GM21367 (cell line): ENCODE measurements around the gene ITGA2.

Source experiments
- ATAC-seq: cut with Tn5 transposase; IDR thresholded peaks from one replicate; pipeline ENCODE4 v1.9.1; 2021; ENCODE audit not compliant: unreplicated experiment

Gene ITGA2

DNA sequence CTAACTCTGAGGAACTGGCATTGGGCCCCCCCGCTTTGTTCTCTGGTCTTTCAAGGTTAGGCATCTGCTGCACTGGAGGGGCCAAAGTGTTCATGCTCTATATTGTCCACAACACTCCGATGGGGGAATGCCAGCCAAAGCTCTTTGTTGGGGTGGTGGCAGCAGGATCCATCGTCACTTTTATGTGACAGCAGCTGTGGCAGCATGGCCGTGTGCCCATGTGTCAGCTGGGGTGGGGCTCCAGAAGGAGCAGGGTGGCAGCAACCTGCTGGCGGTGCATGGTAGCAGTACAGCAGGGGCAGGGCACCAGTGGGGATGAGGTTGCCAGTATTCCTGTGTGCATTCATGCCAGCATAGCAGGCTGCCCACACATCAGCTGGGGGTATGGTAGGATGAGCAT lies 28.2 kb downstream of the ITGA2 start:
- no peak for ATAC-seq

DNA sequence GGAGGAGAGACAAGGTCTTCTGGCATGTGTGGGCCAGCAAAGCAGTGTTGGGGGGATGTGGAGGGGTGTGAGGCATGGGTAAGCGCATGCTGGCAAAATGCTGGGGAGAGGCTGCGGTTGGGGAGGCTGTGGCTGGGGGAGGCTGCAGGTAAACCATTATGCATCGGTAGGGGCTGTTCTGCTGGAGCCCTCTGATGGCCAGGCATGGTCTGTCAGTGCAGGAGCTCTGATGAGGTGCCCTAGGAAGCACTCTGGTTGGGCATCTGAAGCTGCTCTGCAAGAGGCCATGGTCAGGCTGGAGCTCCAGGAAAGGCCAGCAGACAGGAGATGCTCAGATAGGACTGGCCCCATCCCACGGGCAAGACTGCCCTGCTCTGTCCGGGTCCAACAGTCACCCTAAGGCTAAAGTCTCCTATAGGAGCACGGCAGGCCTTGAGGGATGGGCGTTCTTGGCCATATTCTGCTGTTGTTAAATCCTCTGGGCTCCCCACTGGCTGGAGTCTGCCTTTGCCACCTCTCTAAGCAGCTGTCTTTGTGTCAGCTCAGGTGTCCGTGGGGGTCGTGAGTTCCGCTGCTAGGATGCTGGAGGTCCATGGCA lies 28.7 kb downstream of the ITGA2 start:
- ATAC-seq: no peak

DNA sequence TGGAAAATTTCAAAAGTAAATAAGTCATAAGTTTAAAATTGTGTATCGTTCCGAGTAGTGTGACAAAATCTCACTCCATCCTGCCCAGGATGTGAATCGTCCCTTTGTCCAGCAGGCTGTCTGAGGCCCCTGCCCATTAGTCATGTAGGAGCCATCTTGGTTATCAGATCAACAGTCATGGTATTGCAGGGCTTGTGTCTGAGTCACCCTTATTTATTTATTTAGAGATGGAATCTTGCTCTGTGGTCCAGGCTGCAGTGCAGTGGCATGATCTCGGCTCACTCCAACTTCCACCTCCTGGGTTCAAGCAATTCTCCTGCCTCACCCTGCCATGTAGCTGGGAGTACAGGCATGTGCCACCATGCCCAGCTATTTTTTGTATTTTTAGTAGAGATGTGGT lies 30.2 kb downstream of the ITGA2 start:
- ATAC-seq: no peak

DNA sequence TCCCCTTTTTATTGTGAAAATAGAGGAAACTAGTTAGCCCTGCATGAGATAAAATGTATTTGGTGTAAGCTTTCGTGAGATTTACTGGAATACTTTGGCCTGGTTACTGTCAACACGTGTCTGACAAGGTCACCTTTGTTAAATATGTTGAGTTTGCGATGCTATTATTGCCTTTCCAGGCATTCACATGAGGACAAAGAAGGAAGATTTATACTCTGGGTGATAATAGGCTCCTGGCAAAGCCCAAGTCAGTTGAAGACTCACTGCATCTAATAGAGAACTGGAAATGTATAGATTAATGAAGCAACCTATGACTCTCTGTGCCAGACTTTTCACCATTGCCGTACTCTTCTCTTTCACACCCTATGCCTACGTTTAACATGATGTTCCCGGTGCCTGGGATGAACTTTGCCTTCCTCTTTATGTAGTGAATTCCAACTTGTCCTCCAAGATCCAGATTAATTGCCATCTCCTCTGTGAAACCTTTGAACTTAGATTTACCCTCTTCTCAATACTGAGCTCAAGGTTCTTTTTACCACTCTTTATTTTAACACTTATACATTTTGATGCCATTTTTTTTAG lies 33.9 kb downstream of the ITGA2 start:
- ATAC-seq: no peak

DNA sequence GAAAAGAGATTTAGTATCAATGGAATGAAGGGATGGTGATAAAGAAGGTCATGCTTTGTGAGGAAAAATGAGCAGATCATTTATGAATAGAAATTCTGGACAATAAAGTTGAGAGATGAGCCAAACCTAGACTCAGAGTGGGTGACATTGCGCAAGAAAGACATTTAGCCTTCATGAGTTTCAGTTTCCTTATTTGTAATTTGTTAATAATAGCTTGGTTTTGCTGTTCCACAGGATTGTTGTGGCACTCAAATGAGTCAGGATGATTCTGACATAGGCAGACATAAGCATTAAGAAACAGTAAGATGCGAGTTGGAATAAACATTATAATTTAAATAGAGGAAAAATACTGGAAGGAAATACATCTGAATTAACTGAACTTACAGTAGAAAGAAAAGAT lies 34.8 kb downstream of the ITGA2 start:
- peak; percentile 79 for ATAC-seq

DNA sequence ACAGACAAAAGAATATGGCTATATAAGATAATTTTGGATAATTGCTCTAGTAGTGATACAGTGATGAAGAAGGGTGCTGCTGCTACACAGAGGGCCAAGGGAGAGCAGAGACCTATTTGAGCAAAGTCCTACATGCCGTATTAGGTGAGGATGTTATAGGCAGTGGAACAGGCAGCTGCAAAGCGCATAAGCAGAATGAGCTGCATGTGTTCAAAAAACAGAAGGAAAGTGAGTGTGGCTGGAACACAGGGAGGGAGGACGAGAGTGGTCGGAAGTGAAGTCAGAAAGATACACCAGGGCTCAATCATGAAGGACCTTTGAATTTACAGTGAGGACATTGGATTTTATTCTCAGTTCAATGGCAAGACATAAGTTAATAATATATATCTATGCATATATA lies 35.4 kb downstream of the ITGA2 start:
- no peak for ATAC-seq

DNA sequence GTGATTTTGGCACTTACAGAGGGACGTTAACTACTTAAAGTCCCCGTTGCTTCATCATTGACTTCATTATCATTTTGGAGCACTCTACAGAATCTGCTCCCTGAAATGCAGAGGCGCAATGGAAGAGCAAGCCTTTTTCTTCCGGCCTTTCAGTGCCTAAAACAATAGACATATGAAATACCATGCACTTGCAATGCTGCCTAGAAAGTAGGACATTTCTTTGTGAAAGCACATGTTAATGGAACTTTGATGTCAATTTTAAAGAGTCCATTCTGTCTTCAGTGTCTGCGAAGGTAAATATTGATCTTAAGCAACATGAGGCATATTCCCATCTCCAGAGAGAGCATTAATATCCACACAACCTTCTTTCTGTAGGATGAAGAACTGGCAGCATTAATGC lies 36.3 kb downstream of the ITGA2 start:
- no peak for ATAC-seq

DNA sequence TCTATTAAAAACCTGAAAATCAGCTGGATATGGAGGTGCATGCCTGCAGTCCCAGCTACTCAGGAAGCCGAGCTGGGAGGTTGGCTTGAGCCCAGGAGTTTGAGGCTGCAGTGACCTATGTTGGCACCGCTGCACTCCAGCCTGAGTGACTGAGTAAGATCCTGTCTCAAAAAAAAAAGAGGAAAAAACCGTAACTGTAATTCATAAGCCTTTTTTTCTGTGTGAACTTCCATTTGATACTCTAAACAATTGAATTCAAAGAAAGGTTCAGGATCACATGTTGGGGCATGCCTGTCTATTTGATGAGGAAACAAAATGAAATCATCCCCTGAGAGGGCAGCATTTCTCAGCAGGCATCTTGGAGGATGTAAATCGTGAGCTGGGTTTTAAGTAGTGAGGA lies 38.8 kb downstream of the ITGA2 start:
- no peak for ATAC-seq

DNA sequence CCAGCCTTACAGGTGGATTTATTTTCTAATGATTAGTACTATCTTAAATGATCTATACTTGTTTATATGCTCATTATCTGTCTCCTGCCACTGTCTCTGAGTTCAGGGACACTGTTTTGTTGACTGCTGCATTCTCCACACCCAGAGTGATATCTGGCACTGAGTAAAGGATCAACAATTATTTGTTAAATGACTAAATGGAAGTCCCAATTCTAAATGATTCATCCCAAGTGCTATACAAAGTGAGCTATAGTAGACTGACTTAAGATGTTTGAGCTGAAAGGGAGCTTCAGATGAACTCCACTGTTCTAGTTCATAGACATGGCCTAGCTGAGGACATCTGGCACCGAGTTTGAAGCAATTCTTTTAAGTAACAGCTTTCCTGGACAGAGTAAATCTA lies 40.5 kb downstream of the ITGA2 start:
- ATAC-seq: no peak

DNA sequence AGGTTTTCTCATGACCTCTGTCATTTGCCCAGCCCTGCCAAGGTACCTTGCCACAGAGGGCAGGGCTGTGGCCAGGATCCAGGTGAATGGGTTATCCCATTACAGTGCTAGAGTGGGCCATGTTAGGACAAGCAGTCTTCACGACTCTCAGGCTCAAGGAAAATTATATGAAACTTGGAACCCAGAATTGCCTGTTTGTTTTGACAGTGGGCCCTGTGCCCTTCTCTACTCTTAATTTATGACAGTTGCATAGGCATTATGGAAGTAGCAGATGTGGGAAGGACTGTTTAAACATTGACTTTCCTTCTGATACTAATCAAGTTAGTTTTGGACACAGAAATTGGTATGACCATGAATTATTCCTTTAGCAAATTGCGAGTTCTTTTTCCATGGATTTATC lies 41.7 kb downstream of the ITGA2 start:
- ATAC-seq: no peak

DNA sequence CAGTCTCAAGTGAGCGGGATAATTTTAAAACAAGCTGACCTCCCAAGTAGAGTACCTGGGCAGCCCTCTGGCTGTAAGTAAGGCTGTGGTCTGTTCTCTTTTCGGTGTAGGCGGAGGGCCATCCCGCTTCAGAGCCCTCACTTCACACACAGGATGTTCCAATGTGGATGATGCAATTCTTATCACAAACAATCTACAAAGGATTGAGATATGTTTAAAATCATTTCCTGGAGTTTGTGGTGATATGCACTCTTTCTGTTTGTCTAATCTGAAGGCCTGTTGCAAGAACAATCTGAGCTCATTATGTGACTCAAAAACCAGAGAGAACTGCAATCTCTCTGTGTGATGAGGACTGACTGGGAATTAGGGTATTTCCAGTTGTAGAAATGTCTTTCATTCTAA lies 42.5 kb downstream of the ITGA2 start:
- ATAC-seq: no peak

DNA sequence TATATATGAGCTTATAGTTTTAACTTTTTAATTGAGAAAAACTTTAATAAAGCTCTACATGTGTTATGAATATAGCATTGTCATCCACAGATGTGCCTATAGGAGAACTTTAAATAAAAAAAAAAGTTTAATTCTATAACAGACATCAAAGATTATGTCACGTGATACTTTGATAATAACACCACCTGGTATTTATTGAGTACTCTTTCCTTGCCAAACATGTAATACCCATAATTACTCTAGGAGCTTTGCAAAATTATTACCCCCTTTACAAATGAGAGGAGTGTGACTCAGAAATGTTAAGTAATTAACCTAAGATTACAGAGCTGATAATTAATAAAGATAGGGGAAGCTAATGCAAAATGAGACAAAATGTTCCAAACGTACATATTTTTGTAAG lies 43.0 kb downstream of the ITGA2 start:
- no peak for ATAC-seq

DNA sequence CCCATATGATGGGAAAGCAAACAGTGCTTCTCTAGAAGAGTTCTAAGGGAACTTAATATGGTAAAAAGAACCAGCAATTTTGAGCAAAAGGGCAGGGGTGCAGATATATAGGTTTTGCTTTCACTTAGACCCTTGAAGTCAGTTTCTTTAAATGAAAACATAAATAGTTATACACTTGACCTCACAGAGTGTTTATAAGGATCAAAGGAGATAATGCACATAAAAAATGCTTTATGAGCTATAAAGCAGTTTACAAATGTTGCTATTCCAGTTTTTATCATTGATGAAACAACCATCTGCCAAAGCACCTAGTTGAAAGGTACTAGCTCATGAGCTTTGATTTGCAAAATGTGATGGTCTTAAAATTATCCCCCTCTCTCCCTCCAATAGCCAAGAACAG lies 45.7 kb downstream of the ITGA2 start:
- ATAC-seq: no peak

DNA sequence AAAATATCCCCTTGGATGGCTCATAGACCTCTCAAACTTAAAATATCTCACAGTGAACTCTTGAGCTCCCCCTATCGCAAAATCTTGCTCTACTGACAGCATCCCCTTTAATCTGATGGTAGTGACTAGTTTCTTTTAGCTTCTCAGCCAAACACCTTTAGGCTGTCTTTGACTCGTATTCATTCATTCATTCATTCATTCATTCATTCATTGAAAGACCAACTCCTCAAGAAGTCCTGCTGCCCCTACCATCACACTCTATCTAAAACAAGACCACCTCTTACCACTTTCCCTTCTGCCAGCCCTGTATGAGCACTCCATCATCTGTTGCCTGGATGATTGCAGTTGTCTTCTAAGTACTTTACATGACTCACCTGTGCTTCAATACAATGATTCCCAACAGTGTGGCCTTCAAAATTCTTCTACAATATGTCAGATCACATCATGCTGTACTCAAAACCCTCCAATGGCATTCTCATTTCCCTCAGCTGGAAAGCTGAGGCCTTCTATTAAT lies 46.8 kb downstream of the ITGA2 start:
- no peak for ATAC-seq

DNA sequence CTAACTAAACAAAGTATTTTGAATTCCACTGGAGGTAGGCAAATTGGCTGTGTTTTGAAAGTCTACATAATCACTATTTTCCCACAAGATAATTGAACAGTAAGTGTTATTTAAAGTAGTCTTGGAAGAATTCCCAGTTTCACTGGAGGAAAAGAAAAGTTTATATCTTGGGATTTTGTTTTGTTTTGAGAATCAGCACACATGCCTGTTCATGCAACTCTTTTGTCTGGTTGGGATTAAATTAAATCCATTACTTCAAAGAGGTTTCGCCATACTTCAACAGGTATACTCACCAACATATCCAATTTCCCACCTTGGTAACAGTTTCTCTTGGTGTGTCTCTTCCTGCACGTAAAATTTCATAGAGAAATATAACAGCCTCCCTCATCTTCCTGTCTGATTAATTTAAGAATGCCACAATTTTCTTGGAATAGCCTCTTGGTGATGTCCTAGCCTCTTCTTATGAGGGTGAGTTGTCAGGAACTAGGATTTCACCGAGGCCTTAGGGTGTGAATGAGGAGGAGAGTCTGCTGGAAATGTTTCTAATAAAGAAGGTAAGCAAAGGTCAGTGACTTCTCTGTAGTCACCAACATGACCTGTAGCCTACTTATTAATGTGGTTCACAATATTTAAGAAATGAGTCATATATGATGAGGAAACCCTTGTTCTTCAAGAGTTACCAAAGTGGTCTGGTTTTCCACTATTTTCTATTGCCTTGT lies 48.1 kb downstream of the ITGA2 start:
- ATAC-seq: no peak

DNA sequence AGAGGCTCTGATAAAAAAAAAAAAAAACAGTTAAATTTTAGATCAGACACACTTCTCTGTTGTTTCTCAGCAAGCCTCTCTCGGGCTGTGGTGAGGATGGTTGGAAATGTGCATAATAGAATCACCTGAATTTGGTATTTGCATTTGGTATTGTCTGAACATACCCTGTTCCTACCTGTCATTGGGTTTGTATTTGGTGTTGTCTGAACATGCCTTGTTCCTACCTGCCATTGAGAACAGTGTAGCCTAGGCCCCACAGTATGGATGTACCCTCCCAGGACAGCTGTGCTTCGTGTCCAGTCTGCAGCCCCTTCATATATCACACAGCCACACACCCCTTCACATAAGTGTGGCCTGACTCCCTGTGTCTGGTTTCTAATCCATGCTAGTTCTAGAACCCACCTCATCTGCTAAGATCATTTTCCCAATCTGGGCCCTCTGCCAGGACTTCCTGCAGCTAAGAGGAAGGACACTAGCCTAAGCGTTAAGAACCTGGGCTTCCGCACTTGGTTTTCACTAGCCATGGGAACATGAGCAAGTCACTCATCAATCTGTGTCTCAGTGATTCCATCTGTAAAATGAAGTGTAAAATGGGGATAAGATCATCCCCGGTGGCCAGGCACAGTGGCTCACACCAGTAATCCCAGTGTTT lies 49.2 kb downstream of the ITGA2 start:
- no peak for ATAC-seq

DNA sequence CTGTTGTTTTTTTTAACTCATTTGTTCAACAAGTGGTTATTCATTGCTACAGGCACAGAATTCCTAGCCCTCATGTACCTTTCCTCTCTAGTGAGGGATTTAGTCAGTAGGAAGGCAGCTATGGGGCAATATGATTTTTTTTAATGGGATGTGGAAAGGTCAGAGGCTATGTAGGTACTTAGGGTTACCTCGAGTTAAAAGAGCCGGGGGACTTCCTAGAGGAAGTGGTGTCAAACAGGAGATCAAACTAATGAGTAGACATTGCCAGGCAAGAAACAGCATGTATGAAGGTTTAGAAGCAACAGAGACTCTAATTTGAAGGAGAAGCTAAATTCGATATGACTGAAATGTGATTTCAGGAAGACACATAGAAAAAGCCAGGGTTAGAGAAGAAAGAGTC lies 50.7 kb downstream of the ITGA2 start:
- no peak for ATAC-seq

DNA sequence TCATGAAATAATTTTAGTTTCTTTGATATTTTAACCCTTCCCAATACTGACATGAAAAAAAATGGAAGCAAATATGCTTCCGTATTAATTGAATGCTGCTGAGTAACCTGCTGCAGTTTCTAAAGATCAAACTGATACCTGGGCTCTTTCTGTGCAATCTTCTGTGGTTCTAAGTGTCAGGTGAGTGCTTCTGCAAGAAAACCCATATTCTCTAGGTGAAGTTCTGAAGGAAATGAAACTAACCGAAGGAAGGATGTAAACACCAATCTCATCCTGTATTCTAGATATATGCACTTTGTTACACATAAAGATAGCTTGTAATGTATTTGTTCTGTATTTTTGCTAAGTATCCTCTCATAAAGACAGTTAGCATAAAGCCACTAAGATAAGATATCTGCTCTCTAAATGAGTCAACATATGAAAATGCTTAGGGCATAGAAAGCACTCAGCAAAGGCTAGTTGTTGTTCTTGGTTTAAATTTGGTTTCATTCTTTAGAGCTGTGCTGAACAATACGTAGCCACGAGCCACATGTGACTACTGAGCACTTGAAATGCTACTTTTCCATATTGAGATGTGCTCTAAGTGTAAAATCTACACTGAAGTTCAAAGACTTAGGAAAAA lies 52.0 kb downstream of the ITGA2 start:
- peak; percentile 94 for ATAC-seq

DNA sequence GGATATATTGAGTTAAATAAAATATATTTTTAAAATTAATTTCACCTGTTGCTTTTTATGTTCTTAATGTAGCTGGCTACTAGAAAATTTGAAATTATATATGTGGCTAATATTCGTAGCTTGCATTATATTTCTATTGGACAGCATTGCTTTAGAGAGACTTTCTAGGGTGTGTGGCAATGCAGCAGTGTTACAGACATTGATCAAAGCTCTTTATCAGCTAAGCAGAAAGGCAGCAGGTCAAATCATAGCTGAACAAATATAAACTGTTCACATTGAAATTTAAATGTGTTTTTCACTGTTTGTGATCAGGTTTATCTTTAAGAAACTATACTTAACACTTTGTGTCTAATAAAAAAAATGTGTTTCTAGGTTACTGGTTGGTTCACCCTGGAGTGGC lies 52.6 kb downstream of the ITGA2 start:
- ATAC-seq: no peak

DNA sequence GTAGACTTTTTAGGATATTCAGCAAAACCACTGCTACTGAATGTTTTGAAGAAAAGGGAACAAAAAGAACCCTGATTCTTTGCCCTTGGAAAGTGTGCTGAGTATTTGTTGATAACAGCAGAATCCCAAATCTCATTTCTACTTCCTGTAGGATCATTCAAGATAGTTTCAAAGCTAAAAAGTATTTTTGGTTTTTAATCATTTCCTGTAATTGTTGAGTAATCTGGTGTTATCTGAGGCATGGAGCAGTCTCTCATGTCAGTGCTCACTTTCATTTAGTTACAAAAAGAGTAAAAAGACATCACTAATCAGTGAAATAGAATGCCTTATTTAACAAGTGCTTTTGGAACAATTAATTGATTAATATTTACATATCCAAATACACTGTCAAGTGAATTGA lies 56.1 kb downstream of the ITGA2 start:
- ATAC-seq: no peak

DNA sequence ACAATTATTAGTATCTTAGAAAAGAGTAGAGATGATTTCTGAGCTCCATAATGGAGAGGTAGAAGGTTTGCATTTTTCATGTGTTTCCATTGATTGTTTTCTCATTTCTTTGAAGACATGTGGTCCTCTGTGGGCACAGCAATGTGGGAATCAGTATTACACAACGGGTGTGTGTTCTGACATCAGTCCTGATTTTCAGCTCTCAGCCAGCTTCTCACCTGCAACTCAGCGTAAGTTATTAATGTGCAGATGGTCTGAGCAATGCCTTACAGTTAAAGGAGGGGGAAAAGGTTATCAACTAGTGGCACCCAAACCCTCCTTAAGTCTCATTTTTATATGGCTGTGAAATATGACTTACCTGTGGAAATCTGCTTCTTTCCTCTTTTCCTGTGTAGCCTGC lies 59.1 kb downstream of the ITGA2 start:
- ATAC-seq: no peak

DNA sequence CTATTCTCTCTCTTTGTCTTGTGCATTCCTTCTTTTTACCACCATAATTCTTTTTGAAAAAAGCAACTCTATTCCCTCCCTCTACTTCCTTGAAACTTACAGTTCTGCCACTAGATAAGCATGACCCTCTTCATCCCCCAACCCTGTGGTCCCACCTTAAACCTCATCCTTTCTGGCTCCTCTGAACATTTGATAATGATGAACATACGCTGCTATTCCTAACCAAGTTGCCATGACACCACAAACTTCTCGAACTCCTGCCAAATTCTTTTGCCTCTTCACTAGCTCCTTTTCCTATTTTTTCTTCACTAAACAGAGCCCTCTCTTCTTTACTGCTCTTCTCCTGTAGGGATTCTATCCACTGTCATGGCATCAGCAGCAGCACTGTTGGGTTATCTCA lies 63.3 kb downstream of the ITGA2 start:
- ATAC-seq: no peak
